ENCODE data around the gene LATS1. TPM values are rescaled to one million over a fixed set of nuclear protein-coding genes. Genes with fewer than 3 reads are reported as not detected.

LATS1 gene
- total and polyA plus RNA-seq, 4 donors, result 7.1 to 35.4 (median 16.8) TPM

GRCh38 chr6:149660028-149660427, 57.9 kb downstream of the LATS1 start:
- H3K36me3 ChIP-seq (ENCODE audit: control insufficient read depth in 4 of 4, insufficient read depth in 4 of 4, low read length in 4 of 4), result peaks cover 7 to 25% (median 17%) of the 10 kb centered on the region in 4 donors
- no peak overlapping the region for H3K4me3 ChIP-seq
- H3K27ac ChIP-seq (ENCODE audit: low read depth in 1 of 2, low read length in 1 of 2), result no peak overlapping the region
- TF ChIP-seq CTCF (IDR thresholded peaks at IDR 0.05; ENCODE audit: control extremely low read depth, extremely low read depth), result no peak
- ATAC-seq (ENCODE audit: insufficient read depth, low FRiP score) (no peak), DNase-seq (no peak)
- no peaks in the 10 kb centered on the region for H3K27me3 ChIP-seq (ENCODE audit: control insufficient read depth in 3 of 3, insufficient read depth in 3 of 3, low read length in 2 of 3)
- no peak overlapping the region for H3K9ac ChIP-seq (ENCODE audit: insufficient read depth in 1 of 2, low read length in 2 of 2)
- 96% methylated on average over 4 of the region's 4 CpGs for WGBS, 2 donors
- H3K4me1 ChIP-seq (ENCODE audit: control insufficient read depth in 5 of 5, insufficient read depth in 5 of 5, low read length in 5 of 5), result no peaks in the 10 kb centered on the region
- no peaks in the 10 kb centered on the region for H3K9me3 ChIP-seq (ENCODE audit: control insufficient read depth in 4 of 4, insufficient read depth in 3 of 4, low read length in 3 of 4)

GRCh38 chr6:149657441-149657840, 60.5 kb downstream of the LATS1 start:
- DNase-seq (no peak), ATAC-seq (ENCODE audit: insufficient read depth, low FRiP score) (no peak)
- no peak overlapping the region for H3K4me3 ChIP-seq
- no peaks in the 10 kb centered on the region for H3K27me3 ChIP-seq (ENCODE audit: control insufficient read depth in 3 of 3, insufficient read depth in 3 of 3, low read length in 2 of 3)
- no peak for TF ChIP-seq CTCF (IDR thresholded peaks at IDR 0.05; ENCODE audit: control extremely low read depth, extremely low read depth)
- no peak overlapping the region for H3K9ac ChIP-seq (ENCODE audit: insufficient read depth in 1 of 2, low read length in 2 of 2)
- H3K4me1 ChIP-seq (ENCODE audit: control insufficient read depth in 5 of 5, insufficient read depth in 5 of 5, low read length in 5 of 5), result no peaks in the 10 kb centered on the region
- no peaks in the 10 kb centered on the region for H3K9me3 ChIP-seq (ENCODE audit: control insufficient read depth in 4 of 4, insufficient read depth in 3 of 4, low read length in 3 of 4)
- no peak overlapping the region for H3K27ac ChIP-seq (ENCODE audit: low read depth in 1 of 2, low read length in 1 of 2)
- WGBS, 2 donors, result 99% methylated on average over 5 of the region's 5 CpGs
- peaks cover 3 to 18% (median 14%) of the 10 kb centered on the region in 4 donors for H3K36me3 ChIP-seq (ENCODE audit: control insufficient read depth in 4 of 4, insufficient read depth in 4 of 4, low read length in 4 of 4)

GRCh38 chr6:149651056-149651455, 66.8 kb downstream of the LATS1 start:
- Histone ChIP-seq H3K27me3 (ENCODE audit: control insufficient read depth in 3 of 3, insufficient read depth in 3 of 3, low read length in 2 of 3) (no peaks in the 10 kb centered on the region), H3K9ac (ENCODE audit: insufficient read depth in 1 of 2, low read length in 2 of 2) (no peak overlapping the region), H3K27ac (ENCODE audit: low read depth in 1 of 2, low read length in 1 of 2) (no peak overlapping the region), H3K9me3 (ENCODE audit: control insufficient read depth in 4 of 4, insufficient read depth in 3 of 4, low read length in 3 of 4) (no peaks in the 10 kb centered on the region), H3K4me3 (no peak overlapping the region), H3K36me3 (ENCODE audit: control insufficient read depth in 4 of 4, insufficient read depth in 4 of 4, low read length in 4 of 4) (peaks cover 0 to 2% (median 0%) of the 10 kb centered on the region in 4 donors), H3K4me1 (ENCODE audit: control insufficient read depth in 5 of 5, insufficient read depth in 5 of 5, low read length in 5 of 5) (peaks cover 0 to 11% (median 0%) of the 10 kb centered on the region in 5 donors)
- DNase-seq (no peak), ATAC-seq (ENCODE audit: insufficient read depth, low FRiP score) (no peak)
- TF ChIP-seq CTCF (IDR thresholded peaks at IDR 0.05; ENCODE audit: control extremely low read depth, extremely low read depth), result no peak

Data from lung (tissue), 12 donors.